Right lobe of liver (tissue), 6 donors: ENCODE data around the gene SLC26A11. TPM values are rescaled to one million over a fixed set of nuclear protein-coding genes. Genes with fewer than 3 reads are reported as not detected.

Experiments used
- ATAC-seq, 4 donors: fragments of 200-7000 bp; cut with Tn5 transposase; one replicate each; pipeline ENCODE4 v1.9.1; 2020; ENCODE audit warnings: mild to moderate bottlenecking in 4 of 4, moderate library complexity in 4 of 4
- DNase-seq, 3 donors: peaks; one replicate each; pipeline ENCODE4 v3.0.0-alpha.2; 2020
- H3K27ac ChIP-seq, 3 donors: fragments of 200-600 bp; one replicate each; pipeline ENCODE4 v1.8.0; 2022
- H3K27me3 ChIP-seq, 2 donors: fragments of 200-600 bp; one replicate each; pipeline ENCODE4 v1.8.0; 2022
- H3K36me3 ChIP-seq, 4 donors: fragments of 200-600 bp; sonication (generic) in 1 of 4; one replicate each; pipeline versions ENCODE4 v1.5.1 to v1.8.0; 2017 to 2022; ENCODE audit warnings: control low read depth in 1 of 4
- H3K4me1 ChIP-seq, 4 donors: fragments of 200-600 bp; sonication (generic) in 1 of 4; one replicate each; pipeline versions ENCODE4 v1.5.1 to v1.8.0; 2017 to 2022; ENCODE audit warnings: control low read depth in 1 of 4
- H3K4me3 ChIP-seq, 3 donors: fragments of 200-600 bp; one replicate each; pipeline ENCODE4 v1.8.0; 2022
- H3K9me3 ChIP-seq, 4 donors: fragments of 200-600 bp; sonication (generic) in 1 of 4; one replicate each; pipeline versions ENCODE4 v1.5.1 to v1.8.0; 2017 to 2022; ENCODE audit warnings: control low read depth in 1 of 4
- POLR2A ChIP-seq: fragments of 450-650 bp; IDR thresholded peaks from one replicate; pipeline ENCODE4 v1.6.1; 2017; ENCODE audit warnings: antibody characterized with exemption, mild to moderate bottlenecking
- WGBS: methylation state at CpG from one replicate; pipeline ENCODE4 v1.1.6; 2018; ENCODE audit warnings: low coverage, low lambda C conversion rate; ENCODE audit not compliant: insufficient coverage; ENCODE audit errors: missing lambda C conversion rate; 5-methylcytosine and 5-hydroxymethylcytosine counted together
- intact Hi-C, 2 donors: fragments of 100-400 bp; cut with DNase I; formaldehyde crosslinking; loops; one replicate each; pipeline versions ENCODE4 v1.11.2 to v1.14.1; 2022
- total RNA-seq, 6 experiments: library from RNA; depleted of rRNA in 2 of 6; stranded (reverse); fragments of >200 nt in 2 of 6; fragmentation: NEBNext Ultra II Directional in 3 of 6; extraction: Animal tissue kit (Norgen Biotek cat#: 25700) in 3 of 6; gene quantifications; one replicate each; pipeline versions ENCODE4 v1.1.0 to v1.2.4, GENCODE V29; 2016 to 2023
- TF ChIP-seq, protein P1 (sequence below), 4 donors: fragments of 200-600 bp in 3 of 4; fragments of 450-650 bp in 1 of 4; IDR thresholded peaks; one replicate each; pipeline versions ENCODE4 v1.5.1 to v1.8.0; 2016 to 2022; ENCODE audit warnings: antibody characterized with exemption in 4 of 4, mild to moderate bottlenecking in 2 of 4
- donor health status: DM: no; HTN: yes; CAD: no.
- donor health status: DM: no; HTN: no; CAD: no.
- donor health status: DM: no; HTN: no; CAD: no.
- donor health status: DM: no; HTN: yes; CAD: no.
- donor health status: DM: no; HTN: yes; CAD: no.

The SLC26A11 gene
- total RNA-seq, 6 experiments from 2014 or later: 5.8 to 9.8 (median 6.5) TPM

DNA sequence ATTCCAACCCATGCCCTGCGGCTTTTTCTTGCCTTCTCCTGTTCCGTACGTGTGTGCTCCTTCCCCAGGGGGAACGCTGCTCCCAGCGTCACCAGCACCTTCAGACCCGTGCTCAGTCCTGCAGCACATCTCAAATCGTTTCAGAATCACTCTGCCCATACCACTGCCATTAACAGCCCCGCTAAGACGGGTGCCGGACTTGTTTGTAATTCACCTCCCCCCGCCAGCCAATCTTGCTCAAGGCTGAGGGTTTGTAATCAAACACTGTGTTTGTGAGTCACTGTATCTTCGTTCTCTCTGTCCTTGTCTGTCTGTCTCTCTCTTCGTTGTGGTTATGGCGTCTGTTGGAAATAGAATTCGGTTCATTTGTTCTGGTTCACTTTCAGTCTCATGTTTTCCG is 33.1 kb upstream of the SLC26A11 start:
- TF ChIP-seq, protein P1, sequence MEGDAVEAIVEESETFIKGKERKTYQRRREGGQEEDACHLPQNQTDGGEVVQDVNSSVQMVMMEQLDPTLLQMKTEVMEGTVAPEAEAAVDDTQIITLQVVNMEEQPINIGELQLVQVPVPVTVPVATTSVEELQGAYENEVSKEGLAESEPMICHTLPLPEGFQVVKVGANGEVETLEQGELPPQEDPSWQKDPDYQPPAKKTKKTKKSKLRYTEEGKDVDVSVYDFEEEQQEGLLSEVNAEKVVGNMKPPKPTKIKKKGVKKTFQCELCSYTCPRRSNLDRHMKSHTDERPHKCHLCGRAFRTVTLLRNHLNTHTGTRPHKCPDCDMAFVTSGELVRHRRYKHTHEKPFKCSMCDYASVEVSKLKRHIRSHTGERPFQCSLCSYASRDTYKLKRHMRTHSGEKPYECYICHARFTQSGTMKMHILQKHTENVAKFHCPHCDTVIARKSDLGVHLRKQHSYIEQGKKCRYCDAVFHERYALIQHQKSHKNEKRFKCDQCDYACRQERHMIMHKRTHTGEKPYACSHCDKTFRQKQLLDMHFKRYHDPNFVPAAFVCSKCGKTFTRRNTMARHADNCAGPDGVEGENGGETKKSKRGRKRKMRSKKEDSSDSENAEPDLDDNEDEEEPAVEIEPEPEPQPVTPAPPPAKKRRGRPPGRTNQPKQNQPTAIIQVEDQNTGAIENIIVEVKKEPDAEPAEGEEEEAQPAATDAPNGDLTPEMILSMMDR (IDR thresholded peaks at IDR 0.05): no peak
- TF ChIP-seq POLR2A: no peak
- Histone ChIP-seq H3K4me1 (no peaks in the 10 kb centered on the region), H3K4me3 (no peak overlapping the region), H3K27ac (no peak overlapping the region), H3K27me3 (no peaks in the 10 kb centered on the region), H3K9me3 (no peaks in the 10 kb centered on the region), H3K36me3 (no peaks in the 10 kb centered on the region)
- no peak for DNase-seq
- WGBS: 74% methylated on average over 15 of the region's 16 CpGs
- intact Hi-C loops: no loop called here
- peak in 2 of 4 donors; percentile 7 to 24 for ATAC-seq

DNA sequence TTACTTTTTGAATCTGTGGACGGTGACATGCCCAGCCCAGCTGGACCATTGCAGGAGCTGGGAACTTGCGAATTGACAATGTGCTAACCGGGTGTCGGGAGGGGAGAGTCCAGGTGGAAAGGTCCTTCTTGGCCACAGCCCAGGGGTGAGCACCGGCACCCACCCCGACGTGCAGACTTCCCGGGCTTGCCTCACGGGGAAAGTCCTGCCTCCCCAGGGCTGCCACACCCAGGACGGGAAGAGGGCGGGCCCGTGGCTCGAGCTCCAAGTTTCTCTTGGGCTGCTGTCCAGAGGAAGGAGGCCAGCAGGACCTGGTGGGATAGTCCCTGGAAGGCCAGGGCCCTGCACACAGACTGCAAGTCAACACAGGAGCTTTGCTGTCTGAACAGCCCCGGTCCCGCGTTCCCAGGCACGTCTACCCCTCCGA is 32.7 kb upstream of the SLC26A11 start:
- intact Hi-C loops: no loop called here
- no peak overlapping the region for H3K4me3 ChIP-seq
- peak in 1 of 3 donors; percentile 64 for DNase-seq
- H3K9me3 ChIP-seq: no peaks in the 10 kb centered on the region
- H3K36me3 ChIP-seq: no peaks in the 10 kb centered on the region
- H3K27me3 ChIP-seq: no peaks in the 10 kb centered on the region
- 39% methylated on average over 9 of the region's 18 CpGs for WGBS
- no peak overlapping the region for H3K27ac ChIP-seq
- ATAC-seq: peak; percentile 51 to 85 (median 67)
- no peaks in the 10 kb centered on the region for H3K4me1 ChIP-seq
- TF ChIP-seq, protein P1 (IDR thresholded peaks at IDR 0.05): no peak
- no peak for TF ChIP-seq POLR2A

DNA sequence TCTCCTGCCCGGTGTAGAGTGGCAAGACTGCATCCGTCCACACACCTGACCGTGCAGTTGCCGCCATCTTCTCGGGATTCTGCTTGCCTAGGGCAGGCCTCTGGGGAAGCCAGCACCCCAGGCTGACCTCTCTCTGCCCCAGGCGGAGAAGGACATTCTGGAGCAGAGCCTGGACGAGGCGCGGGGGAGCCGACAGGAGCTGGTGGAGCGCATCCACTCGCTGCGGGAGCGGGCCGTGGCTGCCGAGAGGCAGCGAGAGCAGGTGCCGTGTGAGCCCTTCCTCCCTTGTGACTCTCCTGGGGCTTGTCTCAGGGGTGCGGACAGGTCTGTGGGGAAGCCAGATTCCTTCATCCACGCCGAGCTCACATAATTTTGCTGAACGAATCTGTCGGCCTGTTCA is 30.6 kb upstream of the SLC26A11 start:
- WGBS: 100% methylated on average over 3 of the region's 23 CpGs
- Histone ChIP-seq H3K27me3 (no peaks in the 10 kb centered on the region), H3K4me3 (no peak overlapping the region), H3K27ac (no peak overlapping the region), H3K4me1 (no peaks in the 10 kb centered on the region), H3K9me3 (no peaks in the 10 kb centered on the region), H3K36me3 (no peaks in the 10 kb centered on the region)
- intact Hi-C loops: no loop called here
- no peak for DNase-seq
- TF ChIP-seq, protein P1 (IDR thresholded peaks at IDR 0.05): no peak
- no peak for TF ChIP-seq POLR2A
- ATAC-seq: no peak

DNA sequence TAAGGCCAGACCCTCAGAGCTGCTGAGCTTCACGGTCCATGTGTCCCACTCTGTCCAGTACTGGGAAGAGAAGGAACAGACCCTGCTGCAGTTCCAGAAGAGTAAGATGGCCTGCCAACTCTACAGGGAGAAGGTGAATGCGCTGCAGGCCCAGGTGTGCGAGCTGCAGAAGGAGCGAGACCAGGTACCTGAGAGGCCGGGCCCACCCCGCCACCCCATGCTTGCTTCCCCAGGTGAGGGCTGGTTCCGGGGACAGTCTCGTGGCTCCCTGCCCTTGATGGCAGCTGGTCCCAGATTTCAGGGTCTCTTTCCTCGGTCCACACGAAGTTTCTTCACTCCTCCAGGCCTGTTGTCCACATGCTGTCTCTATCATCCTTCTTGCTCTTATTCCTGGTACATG is 29.5 kb upstream of the SLC26A11 start:
- WGBS: 50% methylated on average over 1 of the region's 10 CpGs
- Histone ChIP-seq H3K36me3 (no peaks in the 10 kb centered on the region), H3K9me3 (no peaks in the 10 kb centered on the region), H3K4me1 (no peaks in the 10 kb centered on the region), H3K4me3 (no peak overlapping the region), H3K27me3 (no peaks in the 10 kb centered on the region), H3K27ac (no peak overlapping the region)
- intact Hi-C loops: no loop called here
- no peak for DNase-seq
- TF ChIP-seq, protein P1 (IDR thresholded peaks at IDR 0.05): no peak
- TF ChIP-seq POLR2A: no peak
- ATAC-seq: no peak

DNA sequence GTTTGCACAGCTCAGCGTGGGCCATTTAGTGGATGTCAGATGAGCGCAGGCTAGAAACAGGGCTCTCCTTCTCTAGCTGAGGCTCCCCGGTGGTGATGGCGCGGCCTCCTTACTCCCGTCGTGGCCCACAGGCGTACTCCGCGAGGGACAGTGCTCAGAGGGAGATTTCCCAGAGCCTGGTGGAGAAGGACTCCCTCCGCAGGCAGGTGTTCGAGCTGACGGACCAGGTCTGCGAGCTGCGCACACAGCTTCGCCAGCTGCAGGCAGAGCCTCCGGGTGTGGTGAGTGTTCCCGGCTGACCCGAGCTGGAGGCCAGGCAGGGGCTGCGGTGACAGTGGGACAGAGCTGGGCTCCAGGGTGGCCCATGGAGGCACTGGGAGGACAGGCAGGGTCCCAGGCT is 29.0 kb upstream of the SLC26A11 start:
- DNase-seq: no peak
- intact Hi-C loops: no loop called here

More for the DNA sequence above, 29.0 kb upstream of the SLC26A11 start:
- Histone ChIP-seq H3K9me3 (no peaks in the 10 kb centered on the region), H3K27ac (no peak overlapping the region), H3K27me3 (no peaks in the 10 kb centered on the region), H3K36me3 (no peaks in the 10 kb centered on the region), H3K4me1 (no peaks in the 10 kb centered on the region), H3K4me3 (no peak overlapping the region)
- no peak for ATAC-seq
- TF ChIP-seq, protein P1 (IDR thresholded peaks at IDR 0.05): no peak
- TF ChIP-seq POLR2A: no peak
- 100% methylated on average over 2 of the region's 20 CpGs for WGBS
